Hepatocyte (in vitro differentiated cells): ENCODE results near the gene SH3BP2.

Source experiments
- EZH2 ChIP-seq: fragments of 200-600 bp; sonication (generic); IDR thresholded peaks from 2 replicates; pipeline ENCODE4 v1.6.1; 2016; ENCODE audit warnings: antibody characterized with exemption, mild to moderate bottlenecking, borderline replicate concordance
- TF ChIP-seq, protein P1 (sequence below): fragments of 200-600 bp; sonication (generic); IDR thresholded peaks from 2 replicates; pipeline ENCODE4 v1.5.1; 2016; ENCODE audit warnings: antibody characterized with exemption, mild to moderate bottlenecking; ENCODE audit not compliant: poor library complexity

DNA sequence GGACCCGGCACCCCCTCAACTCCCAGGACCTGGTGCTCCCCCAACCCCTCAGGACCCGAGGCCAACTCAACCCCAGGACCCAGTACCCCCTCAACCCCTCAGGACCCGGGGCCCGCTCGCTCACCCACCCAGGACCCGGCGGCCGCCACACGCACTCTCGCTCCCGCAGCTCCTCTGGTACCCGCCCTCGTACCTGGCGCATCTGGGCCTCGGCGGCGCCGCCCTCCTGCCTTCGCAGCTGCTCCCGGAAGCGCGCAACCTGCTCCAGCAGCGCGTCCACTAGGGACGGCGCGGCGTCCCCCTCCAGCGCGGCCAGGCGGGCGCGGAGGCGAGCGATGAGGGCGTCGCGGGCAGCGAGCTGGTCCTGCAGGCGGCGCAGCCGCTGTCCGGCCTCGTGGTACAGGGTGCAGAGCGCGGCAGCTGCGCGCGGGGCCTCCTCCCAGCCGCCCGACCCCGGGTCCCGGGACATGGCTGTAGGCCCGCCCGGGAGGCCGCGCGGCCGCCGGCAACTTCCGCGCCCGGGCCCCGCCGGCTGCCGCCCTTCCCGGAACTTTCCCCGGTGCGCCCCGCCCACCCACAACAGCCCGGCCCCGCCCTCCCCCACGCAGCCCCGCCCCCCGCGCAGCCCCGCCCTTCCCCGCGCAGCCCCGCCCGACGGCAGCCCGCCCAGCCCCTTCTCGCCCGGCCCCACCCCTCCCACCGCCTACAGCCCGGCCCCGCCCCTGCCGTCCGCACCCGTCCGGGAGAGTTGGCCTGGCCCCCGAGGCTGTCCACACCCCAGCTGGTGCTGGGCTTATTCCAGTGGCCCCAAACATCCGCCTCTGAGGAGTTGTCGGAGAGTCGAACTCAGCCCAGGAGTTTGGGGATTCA is 36.8 kb upstream of the SH3BP2 start, which contains the start of gene TNIP2:
- TF ChIP-seq, protein P1, sequence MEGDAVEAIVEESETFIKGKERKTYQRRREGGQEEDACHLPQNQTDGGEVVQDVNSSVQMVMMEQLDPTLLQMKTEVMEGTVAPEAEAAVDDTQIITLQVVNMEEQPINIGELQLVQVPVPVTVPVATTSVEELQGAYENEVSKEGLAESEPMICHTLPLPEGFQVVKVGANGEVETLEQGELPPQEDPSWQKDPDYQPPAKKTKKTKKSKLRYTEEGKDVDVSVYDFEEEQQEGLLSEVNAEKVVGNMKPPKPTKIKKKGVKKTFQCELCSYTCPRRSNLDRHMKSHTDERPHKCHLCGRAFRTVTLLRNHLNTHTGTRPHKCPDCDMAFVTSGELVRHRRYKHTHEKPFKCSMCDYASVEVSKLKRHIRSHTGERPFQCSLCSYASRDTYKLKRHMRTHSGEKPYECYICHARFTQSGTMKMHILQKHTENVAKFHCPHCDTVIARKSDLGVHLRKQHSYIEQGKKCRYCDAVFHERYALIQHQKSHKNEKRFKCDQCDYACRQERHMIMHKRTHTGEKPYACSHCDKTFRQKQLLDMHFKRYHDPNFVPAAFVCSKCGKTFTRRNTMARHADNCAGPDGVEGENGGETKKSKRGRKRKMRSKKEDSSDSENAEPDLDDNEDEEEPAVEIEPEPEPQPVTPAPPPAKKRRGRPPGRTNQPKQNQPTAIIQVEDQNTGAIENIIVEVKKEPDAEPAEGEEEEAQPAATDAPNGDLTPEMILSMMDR: peak; percentile 38
- no peak for TF ChIP-seq EZH2
